DOHH2 (cell line): Measurements from ENCODE around the gene NR1H2.

Source experiments
- H3F3A ChIP-seq: fragments of 200-600 bp; sonication (generic), shearing (Covaris generic); 2 replicates; pipeline ENCODE4 v1.6.0; 2016; ENCODE audit warnings: antibody characterized with exemption, mild to moderate bottlenecking; ENCODE audit not compliant: control insufficient read depth, insufficient read depth
- H3K27ac ChIP-seq: fragments of 200-600 bp; sonication (generic); 2 replicates; pipeline ENCODE4 v1.5.1; 2014; ENCODE audit warnings: low read depth, mild to moderate bottlenecking, low read length, moderate library complexity
- H3K27me3 ChIP-seq: fragments of 200-600 bp; sonication (generic); 2 replicates; pipeline ENCODE4 v1.6.1; 2014; ENCODE audit warnings: mild to moderate bottlenecking, low read length, mixed read lengths; ENCODE audit not compliant: control insufficient read depth
- H3K36me3 ChIP-seq: fragments of 200-600 bp; sonication (generic); 2 replicates; pipeline ENCODE4 v1.6.1; 2014; ENCODE audit warnings: mild to moderate bottlenecking, low read length, moderate library complexity, mixed read lengths; ENCODE audit not compliant: control insufficient read depth
- H3K4me1 ChIP-seq: fragments of 200-600 bp; sonication (generic); 2 replicates; pipeline ENCODE4 v1.6.1; 2014; ENCODE audit warnings: mild to moderate bottlenecking, low read length, mixed read lengths; ENCODE audit not compliant: control insufficient read depth
- H3K4me2 ChIP-seq: fragments of 200-600 bp; sonication (generic); 2 replicates; pipeline ENCODE4 v1.6.0; 2014; ENCODE audit warnings: mild to moderate bottlenecking, low read length, moderate library complexity
- H3K4me3 ChIP-seq: fragments of 200-600 bp; sonication (generic); 2 replicates; pipeline ENCODE4 v1.5.1; 2014; ENCODE audit warnings: mild to moderate bottlenecking, low read length, mixed read lengths
- H3K79me2 ChIP-seq: fragments of 200-600 bp; sonication (generic); 2 replicates; pipeline ENCODE4 v1.6.1; 2014; ENCODE audit warnings: mild to moderate bottlenecking, low read length, mixed read lengths; ENCODE audit not compliant: control insufficient read depth
- H3K9me2 ChIP-seq: fragments of 200-600 bp; sonication (generic); replicated peaks from 2 replicates; pipeline ENCODE4 v1.6.1; 2014; ENCODE audit warnings: mild to moderate bottlenecking, low read length, mixed read lengths; ENCODE audit not compliant: control insufficient read depth
- H3K9me3 ChIP-seq: fragments of 200-600 bp; sonication (generic); 2 replicates; pipeline ENCODE4 v1.6.1; 2014; ENCODE audit warnings: antibody characterized with exemption, low read length, mixed read lengths; ENCODE audit not compliant: control insufficient read depth, insufficient read depth
- H4K20me1 ChIP-seq: fragments of 200-600 bp; sonication (generic); 2 replicates; pipeline ENCODE4 v1.6.0; 2014; ENCODE audit warnings: low read depth, mild to moderate bottlenecking, antibody characterized with exemption, low read length, moderate library complexity; ENCODE audit not compliant: control insufficient read depth, insufficient read depth
- CTCF ChIP-seq: fragments of 200-600 bp; sonication (generic); IDR thresholded peaks from one replicate; pipeline ENCODE4 v1.5.1; 2014; ENCODE audit warnings: antibody characterized with exemption, mild to moderate bottlenecking, low read depth, low read length; ENCODE audit not compliant: poor library complexity, severe bottlenecking
- EZH2phosphoT487 ChIP-seq: fragments of 200-600 bp; sonication (generic); IDR thresholded peaks from 2 replicates; pipeline ENCODE4 v1.6.1; 2017; ENCODE audit warnings: borderline replicate concordance, mild to moderate bottlenecking, antibody characterized with exemption, low read length, moderate library complexity, mixed read lengths

NR1H2 gene

GRCh38 chr19:50420808-50421207 lies 44.6 kb downstream of the NR1H2 start:
- peaks cover 18% of the 10 kb centered on the region; the same call in 1 of the 2 replicates for H4K20me1 ChIP-seq
- no peaks in the 10 kb centered on the region for H3K27me3 ChIP-seq
- H3F3A ChIP-seq = peaks cover 48% of the 10 kb centered on the region
- no peaks in the 10 kb centered on the region for H3K9me2 ChIP-seq
- TF ChIP-seq EZH2phosphoT487 (no peak), CTCF (no peak)
- H3K9me3 ChIP-seq = no peaks in the 10 kb centered on the region
- peak overlapping the region; percentile 97 for H3K4me2 ChIP-seq
- peaks cover 87% of the 10 kb centered on the region for H3K36me3 ChIP-seq
- peak overlapping the region; percentile 92 for H3K4me3 ChIP-seq
- peaks cover 71% of the 10 kb centered on the region for H3K79me2 ChIP-seq
- H3K27ac ChIP-seq = peak overlapping the region; percentile 95
- peaks cover 75% of the 10 kb centered on the region for H3K4me1 ChIP-seq

- H4K20me1 ChIP-seq = peaks cover 18% of the 10 kb centered on the region; the same call in 1 of the 2 replicates
- H3K9me3 ChIP-seq = no peaks in the 10 kb centered on the region
- no peak for TF ChIP-seq CTCF
- TF ChIP-seq EZH2phosphoT487 = no peak
- H3K4me1 ChIP-seq = peaks cover 69% of the 10 kb centered on the region
- H3K27me3 ChIP-seq = no peaks in the 10 kb centered on the region
- H3K4me2 ChIP-seq = peak overlapping the region; percentile 97
- H3K36me3 ChIP-seq = peaks cover 87% of the 10 kb centered on the region
- peak overlapping the region; percentile 95 for H3K27ac ChIP-seq
- peaks cover 63% of the 10 kb centered on the region for H3K79me2 ChIP-seq
- H3K9me2 ChIP-seq = no peaks in the 10 kb centered on the region
- peaks cover 50% of the 10 kb centered on the region for H3F3A ChIP-seq
- H3K4me3 ChIP-seq = peak overlapping the region; percentile 92
Observed at GRCh38 chr19:50422397-50423278, 46.4 kb downstream of the NR1H2 start.

DNA sequence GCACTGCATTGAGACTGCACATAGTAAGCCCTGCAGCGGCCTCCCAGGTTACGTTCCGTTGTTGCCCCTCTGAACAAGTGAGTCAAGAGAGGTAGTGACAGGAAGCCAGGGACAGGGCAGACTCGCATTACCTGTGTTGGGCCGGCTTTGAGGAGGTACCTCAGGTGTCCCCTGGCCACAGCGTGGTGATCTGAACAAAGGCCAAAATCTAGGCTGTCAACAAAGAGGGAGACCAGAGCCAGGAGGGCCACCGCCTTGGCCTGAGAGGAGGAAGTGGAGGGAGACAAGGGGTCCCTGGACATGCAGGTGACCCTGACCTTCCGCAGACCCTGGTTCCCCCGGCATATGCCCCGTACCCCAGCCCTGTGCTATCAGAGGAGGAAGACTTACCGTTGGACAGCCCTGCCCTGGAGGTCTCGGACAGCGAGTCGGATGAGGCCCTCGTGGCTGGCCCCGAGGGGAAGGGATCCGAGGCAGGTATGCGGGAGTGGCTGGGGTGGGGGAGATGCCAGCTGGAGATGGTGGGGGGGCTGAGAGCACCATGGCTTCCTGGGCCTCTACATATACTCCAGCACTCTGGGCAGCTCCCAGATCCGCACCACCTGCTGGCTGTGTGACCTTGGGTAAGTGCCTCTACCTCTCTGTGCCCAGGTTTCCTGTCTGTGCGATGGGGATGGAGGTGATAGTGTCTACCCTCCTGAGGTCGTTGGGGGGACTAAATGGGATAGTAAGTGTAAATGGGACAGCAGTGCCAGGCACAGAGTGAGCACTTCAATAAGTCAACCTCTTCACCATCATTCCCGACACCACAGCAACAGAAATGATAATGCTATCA lies 47.2 kb downstream of the NR1H2 start:
- Histone ChIP-seq H3K4me2 (peak overlapping the region; percentile 17; the same call in 1 of the 2 replicates), H3K4me3 (no peak overlapping the region), H3K27me3 (no peaks in the 10 kb centered on the region), H3K4me1 (peaks cover 69% of the 10 kb centered on the region), H3F3A (peaks cover 56% of the 10 kb centered on the region), H3K79me2 (peaks cover 54% of the 10 kb centered on the region), H4K20me1 (peaks cover 18% of the 10 kb centered on the region; the same call in 1 of the 2 replicates), H3K27ac (peak overlapping the region; percentile 95; the same call in 1 of the 2 replicates), H3K9me2 (no peaks in the 10 kb centered on the region), H3K36me3 (peaks cover 88% of the 10 kb centered on the region), H3K9me3 (no peaks in the 10 kb centered on the region)
- TF ChIP-seq EZH2phosphoT487 (no peak), CTCF (no peak)
